Coronary artery (tissue), 2 donors: ENCODE data around the gene REN.
A peak's percentile ranks its signal among the peaks of the same experiment; 100 is the strongest.

Source experiments
- DNase-seq: peaks from one replicate; pipeline ENCODE4 v3.0.0-alpha.2; 2017; ENCODE audit warnings: low spot score
- H3K27ac ChIP-seq, 2 donors: fragments of 200-600 bp; sonication (generic); one replicate each; pipeline ENCODE4 v1.5.1; 2016 to 2019
- H3K4me3 ChIP-seq: fragments of 200-600 bp; sonication (generic); 2 replicates; pipeline ENCODE4 v1.5.1; 2016; ENCODE audit warnings: mild to moderate bottlenecking, moderate library complexity
- CTCF ChIP-seq: fragments of 200-600 bp; sonication (generic); IDR thresholded peaks from one replicate; pipeline ENCODE4 v1.5.1; 2019; ENCODE audit warnings: antibody characterized with exemption

REN gene

GRCh38 chr1:204205486-204205885, 39.3 kb upstream of the REN start:
- no peak for DNase-seq
- H3K27ac ChIP-seq: no peak overlapping the region
- no peak for TF ChIP-seq CTCF
- no peak overlapping the region for H3K4me3 ChIP-seq

DNA sequence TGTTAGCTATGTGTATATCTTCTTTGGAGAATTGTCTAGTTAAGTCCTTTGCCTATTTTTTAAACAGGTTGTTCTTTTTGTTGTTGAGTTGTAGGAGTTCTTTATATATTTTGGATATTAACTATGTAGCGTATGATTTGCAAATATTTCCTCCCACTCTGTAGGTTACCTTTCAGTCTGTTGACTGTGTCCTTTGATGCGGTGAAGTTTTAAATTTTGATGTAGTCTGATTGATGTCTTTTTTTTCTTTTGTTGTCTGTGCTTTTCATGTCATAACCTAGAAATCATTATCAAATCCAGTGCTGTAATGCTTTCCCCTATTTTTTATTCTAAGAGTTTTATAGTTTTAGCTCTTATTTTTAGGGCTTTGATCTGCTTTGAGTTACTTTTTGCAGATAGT, 38.8 kb upstream of the REN start:
- DNase-seq: no peak
- TF ChIP-seq CTCF: no peak
- no peak overlapping the region for H3K4me3 ChIP-seq

GRCh38 chr1:204203206-204203767, 37.1 kb upstream of the REN start:
- H3K4me3 ChIP-seq: no peak overlapping the region
- TF ChIP-seq CTCF: no peak

More for the DNA sequence above, 38.8 kb upstream of the REN start:
- no peak overlapping the region for H3K27ac ChIP-seq

GRCh38 chr1:204202481-204202880, 36.3 kb upstream of the REN start:
- H3K27ac ChIP-seq: no peak overlapping the region
- no peak for TF ChIP-seq CTCF
- no peak overlapping the region for H3K4me3 ChIP-seq
- no peak for DNase-seq

More at GRCh38 chr1:204203206-204203767, 37.1 kb upstream of the REN start:
- DNase-seq: no peak
- no peak overlapping the region for H3K27ac ChIP-seq

- DNase-seq: peak; percentile 33
- Histone ChIP-seq H3K4me3 (no peak overlapping the region), H3K27ac (no peak overlapping the region)
- TF ChIP-seq CTCF: no peak
These were observed 35.4 kb upstream of the REN start for GRCh38 chr1:204201348-204202040.

DNA sequence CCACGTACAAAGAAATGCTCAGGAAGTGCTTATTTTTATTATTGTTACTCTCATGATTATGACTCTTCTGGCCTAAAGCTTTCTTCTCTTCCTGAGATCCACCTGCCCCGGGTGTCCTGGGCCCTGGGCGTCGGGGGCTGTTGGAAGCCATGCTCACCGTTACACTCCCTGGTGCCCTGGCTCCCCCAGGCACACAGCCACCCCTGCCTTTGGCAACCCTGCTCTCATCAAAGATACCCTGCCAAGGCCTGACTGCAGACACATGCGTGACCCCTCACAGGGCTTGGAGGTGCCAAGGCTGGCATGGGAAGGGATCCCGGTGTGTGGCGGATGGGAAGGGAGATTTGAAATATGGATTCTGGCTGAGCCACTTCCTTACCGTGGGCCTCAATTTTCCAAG, 33.4 kb upstream of the REN start:
- DNase-seq: no peak
- TF ChIP-seq CTCF: no peak
- H3K4me3 ChIP-seq: no peak overlapping the region
- H3K27ac ChIP-seq: no peak overlapping the region
